SK-MEL-5 (cell line): Measurements from ENCODE around the gene PPCS. TPM values are rescaled to one million over a fixed set of nuclear protein-coding genes. Genes with fewer than 3 reads are reported as not detected.
"Not testable (repeated sequence)": the region's sequence is repeated elsewhere in the genome, so short reads cannot be mapped to it uniquely, and the experiment has no call there.

Experiments used
- DNase-seq: peaks from one replicate; pipeline ENCODE4 v3.0.0-alpha.2; 2016; ENCODE audit warnings: low read depth, low spot score
- in situ Hi-C: cut with HindIII; loops from 2 replicates; pipeline ENCODE4 v1.10.0; 2016; ENCODE audit warnings: low sequenced_read_pairs, high pct_unique_total_duplicates, low pct_unique_long_range_greater_than_20kb
- total RNA-seq: library from RNA; depleted of rRNA; stranded (reverse); fragments of >200 nt; shearing (Covaris generic); gene quantifications from 2 replicates; pipeline ENCODE4 v1.2.3, GENCODE V29; 2014

The PPCS gene
- total RNA-seq, 1 experiment from 2014 or later, result 72.3 TPM

- DNase-seq, result no peak
- in situ Hi-C loops, result no loop called here
Measured at GRCh38 chr1:42434340-42434739, 22.0 kb upstream of the PPCS start.

DNA sequence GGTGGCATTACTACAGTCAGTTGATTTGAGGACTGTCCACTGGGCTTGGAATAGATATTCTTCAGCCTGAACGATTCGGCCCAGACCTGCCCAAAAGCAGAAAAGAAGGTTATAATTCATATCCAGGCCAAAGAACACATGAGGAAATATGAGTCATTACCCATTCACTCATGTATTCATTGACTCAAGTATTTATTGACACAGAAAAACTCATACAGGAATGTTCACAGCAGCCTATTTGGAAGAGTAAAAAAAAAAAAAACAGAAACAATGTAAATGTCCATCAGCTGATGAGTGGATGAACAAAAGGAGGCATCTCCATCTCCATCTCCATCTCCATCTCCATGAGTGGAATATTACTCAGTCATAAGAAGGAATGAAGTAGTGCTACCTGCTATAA lies 16.4 kb upstream of the PPCS start:
- in situ Hi-C loops, result no loop called here
- DNase-seq, result no peak

GRCh38 chr1:42442662-42443061 lies 13.7 kb upstream of the PPCS start:
- in situ Hi-C loops, result no loop called here
- DNase-seq, result no peak

GRCh38 chr1:42449256-42449655 lies 7.1 kb upstream of the PPCS start:
- in situ Hi-C loops, result no loop called here
- no peak for DNase-seq

- in situ Hi-C loops, result no loop called here
- DNase-seq, result no peak
Measured at GRCh38 chr1:42450061-42450460, 6.3 kb upstream of the PPCS start.

DNA sequence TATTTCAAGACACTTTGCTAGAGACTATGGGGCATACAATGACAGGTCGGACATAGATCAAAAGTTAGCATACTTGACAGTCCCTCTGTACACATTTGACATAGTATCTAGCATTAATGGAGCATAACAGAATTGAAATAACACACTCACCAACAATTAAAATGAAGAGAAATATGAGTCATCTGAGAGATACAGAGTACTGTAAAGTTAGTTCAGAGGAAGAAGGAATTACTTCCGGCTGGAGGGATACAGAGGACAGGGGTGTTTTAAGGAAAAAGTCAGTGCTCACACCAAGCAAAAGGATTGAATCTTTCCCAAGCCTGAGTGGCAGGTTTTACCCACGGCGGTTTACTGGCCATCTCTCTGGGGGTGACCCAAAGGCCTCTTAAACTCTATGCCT lies 3.0 kb upstream of the PPCS start:
- in situ Hi-C loops, result no loop called here
- no peak for DNase-seq

DNA sequence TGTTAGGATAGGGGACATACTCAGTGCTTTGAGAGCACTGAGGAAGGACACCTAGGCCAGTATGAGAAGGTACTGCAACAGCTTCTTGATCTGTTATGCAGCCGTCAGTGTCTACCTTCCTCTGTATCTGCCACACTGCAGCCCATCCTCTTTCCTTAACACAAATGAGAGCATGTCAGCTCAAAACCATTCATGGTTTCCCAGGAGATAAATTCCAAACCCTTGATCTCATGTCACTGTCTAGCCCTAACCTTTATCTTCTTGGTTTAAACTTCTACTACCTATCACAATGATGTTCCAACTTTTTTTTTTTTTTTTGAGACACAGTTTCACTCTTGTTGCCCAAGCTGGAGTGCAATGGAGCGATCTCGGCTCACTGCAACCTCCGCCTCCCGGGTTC lies 1.9 kb upstream of the PPCS start:
- in situ Hi-C loops, result no loop called here
- DNase-seq, result no peak

DNA sequence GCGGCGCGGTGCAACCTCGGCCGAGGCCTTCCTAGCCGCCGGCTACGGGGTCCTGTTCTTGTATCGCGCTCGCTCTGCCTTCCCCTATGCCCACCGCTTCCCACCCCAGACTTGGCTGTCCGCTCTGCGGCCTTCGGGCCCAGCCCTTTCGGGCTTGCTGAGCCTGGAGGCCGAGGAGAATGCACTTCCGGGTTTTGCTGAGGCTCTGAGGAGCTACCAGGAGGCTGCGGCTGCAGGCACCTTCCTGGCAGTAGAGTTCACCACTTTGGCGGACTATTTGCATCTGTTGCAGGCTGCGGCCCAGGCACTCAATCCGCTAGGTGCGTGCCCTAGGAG lies 379 bp downstream of the PPCS start:
- in situ Hi-C loops, result no loop called here
- DNase-seq, result peak; percentile 46

- in situ Hi-C loops, result no loop called here
- DNase-seq, result no peak
Measured at GRCh38 chr1:42461196-42461595, 4.9 kb downstream of the PPCS start.

DNA sequence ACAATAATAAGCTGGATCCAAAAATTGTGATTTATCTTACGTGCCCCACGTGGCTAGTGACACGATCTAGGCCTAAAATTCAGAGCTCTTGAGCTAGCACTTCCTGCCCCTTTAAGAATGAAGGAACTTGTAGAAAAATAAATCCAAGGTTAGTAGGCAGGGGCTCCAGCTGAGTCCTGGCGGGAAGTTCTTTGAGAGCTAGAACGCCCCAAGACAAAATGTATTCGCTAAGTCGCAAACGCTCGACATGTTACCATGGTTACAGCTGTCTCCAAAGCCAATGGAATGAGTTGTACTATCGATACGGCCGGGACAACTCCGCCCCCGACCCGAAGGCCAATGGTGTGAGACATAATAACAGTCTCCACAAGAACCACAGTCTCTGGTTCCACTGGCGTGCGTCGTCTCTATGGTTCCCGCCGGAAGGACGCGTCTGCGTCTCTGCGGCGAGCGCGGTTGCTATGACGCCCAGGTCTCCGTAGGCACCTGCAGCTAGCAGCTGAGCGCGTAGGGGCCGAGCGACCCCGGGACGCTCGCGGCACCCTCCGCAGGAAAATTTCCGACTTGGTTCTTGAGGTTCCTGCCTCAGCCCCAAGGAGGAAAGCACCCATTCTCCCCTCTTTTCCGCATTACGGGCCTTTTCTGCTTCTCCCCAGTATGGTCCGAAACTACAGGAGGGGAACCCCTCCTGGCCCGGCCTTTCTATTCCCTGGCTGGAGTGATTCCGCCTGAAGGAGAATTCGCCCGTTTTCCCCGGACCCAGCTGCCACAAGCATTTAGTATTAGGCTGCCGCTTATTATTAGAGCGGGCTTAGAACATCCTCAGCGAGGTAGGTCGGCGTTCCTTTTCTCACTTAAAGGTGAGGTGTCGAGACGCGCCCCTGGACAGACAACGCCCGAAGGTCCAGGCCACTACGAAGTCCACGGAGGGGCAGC lies 6.8 kb downstream of the PPCS start, which contains the start of gene CCDC30:
Gene CCDC30 (plus strand): TSS at position 459 of the 936 bp plus-strand sequence. CDS start 17,266 bp downstream, outside the sequence.
- in situ Hi-C loops, result no loop called here
- DNase-seq, result peak; percentile 96

GRCh38 chr1:42463921-42464320 lies 7.6 kb downstream of the PPCS start:
- in situ Hi-C loops, result no loop called here
- no peak for DNase-seq

GRCh38 chr1:42466030-42466429 lies 9.7 kb downstream of the PPCS start:
- no peak for DNase-seq
- in situ Hi-C loops, result no loop called here

GRCh38 chr1:42469727-42470126 lies 13.4 kb downstream of the PPCS start:
- DNase-seq, result no peak
- in situ Hi-C loops, result no loop called here

- in situ Hi-C loops, result no loop called here
- DNase-seq, result no peak
Measured at GRCh38 chr1:42476605-42477004, 20.3 kb downstream of the PPCS start.

DNA sequence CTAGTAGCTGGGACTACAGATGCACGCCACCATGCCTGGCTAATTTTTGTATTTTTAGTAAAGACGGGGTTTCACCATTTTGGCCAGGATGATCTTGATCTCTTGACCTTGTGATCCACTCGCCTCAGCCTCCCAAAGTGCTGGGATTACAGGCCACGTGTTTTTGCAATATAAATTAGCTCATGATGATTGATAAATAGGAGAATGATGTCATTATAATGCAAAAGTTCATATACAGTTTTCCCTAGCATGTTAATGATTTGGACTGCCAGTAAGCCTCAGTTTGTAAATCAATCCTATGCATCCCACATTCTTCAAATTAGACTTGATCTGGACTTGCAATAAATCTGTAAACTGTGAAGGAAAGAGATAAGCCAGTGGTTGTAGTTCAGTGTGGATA lies 21.0 kb downstream of the PPCS start:
- in situ Hi-C loops, DNase-seq: not testable (repeated sequence)

- in situ Hi-C loops, result no loop called here
Measured at GRCh38 chr1:42477775-42478174, 21.4 kb downstream of the PPCS start.

DNA sequence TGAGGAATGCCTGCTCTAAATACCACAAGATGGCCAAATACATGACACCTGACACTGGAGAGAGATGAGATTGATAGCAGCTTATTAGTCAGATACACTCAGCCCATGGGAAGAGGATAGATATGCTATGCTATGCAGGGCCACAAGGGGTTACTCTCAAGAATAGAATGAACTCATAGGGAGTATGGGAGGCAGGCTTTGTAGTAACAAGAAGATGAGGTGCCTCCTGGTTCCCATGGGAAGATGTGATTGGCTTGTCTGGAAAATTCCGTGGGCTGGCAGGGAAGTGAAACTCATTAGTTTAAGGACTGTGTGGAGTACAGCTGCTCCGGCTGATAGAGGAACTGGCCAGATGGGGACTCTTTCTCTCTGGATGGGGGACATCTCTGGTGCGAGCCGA lies 23.3 kb downstream of the PPCS start:
- DNase-seq, result peak; percentile 32
- in situ Hi-C loops, result no loop called here

More at GRCh38 chr1:42477775-42478174, 21.4 kb downstream of the PPCS start:
- no peak for DNase-seq

- in situ Hi-C loops, result no loop called here
- no peak for DNase-seq
Measured at GRCh38 chr1:42480921-42481320, 24.6 kb downstream of the PPCS start.

DNA sequence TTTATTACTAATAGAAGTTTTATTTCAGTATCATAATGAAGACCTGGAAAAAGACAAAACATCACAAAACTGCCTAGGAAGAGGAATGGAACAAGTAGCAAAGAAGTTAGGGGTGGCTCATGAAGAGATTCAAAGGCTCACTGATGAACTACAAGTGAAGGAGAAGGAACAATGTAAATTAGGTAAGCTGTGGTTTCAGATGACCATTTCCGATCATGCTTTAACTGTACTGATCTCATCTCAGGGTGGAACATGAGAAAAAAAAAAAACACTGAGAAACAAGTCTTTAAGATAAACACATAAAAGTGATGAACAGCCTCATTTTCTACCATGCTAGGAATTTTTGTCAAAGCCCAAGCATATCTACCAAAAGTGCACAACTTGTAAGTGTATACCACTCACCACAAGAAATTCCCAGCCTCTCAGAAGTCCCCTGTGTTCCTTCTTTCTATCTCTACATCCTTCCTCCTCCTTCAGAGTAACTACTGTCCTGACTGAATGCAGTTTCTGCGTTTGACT lies 26.4 kb downstream of the PPCS start:
- in situ Hi-C loops, result no loop called here

More for the DNA sequence above, 26.4 kb downstream of the PPCS start:
- DNase-seq, result no peak
